Activated naive CD8-positive, alpha-beta T cell (primary cell): ENCODE measurements around the gene P4HA1.
"Not testable (repeated sequence)": the region's sequence is repeated elsewhere in the genome, so short reads cannot be mapped to it uniquely, and the experiment has no call there.

Experiments
- H3K27ac Mint-ChIP-seq: one replicate; pipeline ENCODE4 v1.8.0; 2021; ENCODE audit warnings: mixed read lengths
- H3K27me3 Mint-ChIP-seq: one replicate; pipeline ENCODE4 v1.8.0; 2021; ENCODE audit warnings: mixed read lengths
- H3K36me3 Mint-ChIP-seq: one replicate; pipeline ENCODE4 v1.8.0; 2021; ENCODE audit warnings: mixed read lengths
- H3K4me1 Mint-ChIP-seq: one replicate; pipeline ENCODE4 v1.8.0; 2021; ENCODE audit warnings: low read depth, mixed read lengths
- H3K4me3 Mint-ChIP-seq: one replicate; pipeline ENCODE4 v1.8.0; 2021; ENCODE audit warnings: mild to moderate bottlenecking, mixed read lengths
- H3K9me3 Mint-ChIP-seq: one replicate; pipeline ENCODE4 v1.8.0; 2021; ENCODE audit warnings: low read depth, mixed read lengths

The P4HA1 gene

GRCh38 chr10:72989771-72990170 lies 106.9 kb downstream of the P4HA1 start:
- H3K4me1 Mint-ChIP-seq, H3K27ac Mint-ChIP-seq, H3K9me3 Mint-ChIP-seq, H3K27me3 Mint-ChIP-seq, H3K4me3 Mint-ChIP-seq: not testable (repeated sequence)
- H3K36me3 Mint-ChIP-seq = peaks cover 20% of the 10 kb centered on the region

- not testable (repeated sequence) for H3K4me1 Mint-ChIP-seq, H3K27ac Mint-ChIP-seq
Measured at GRCh38 chr10:72984618-72985017, 112.0 kb downstream of the P4HA1 start.

GRCh38 chr10:72981882-72982529 lies 114.7 kb downstream of the P4HA1 start:
- peaks cover 23% of the 10 kb centered on the region for H3K36me3 Mint-ChIP-seq
- no peaks in the 10 kb centered on the region for H3K4me1 Mint-ChIP-seq
- peaks cover 11% of the 10 kb centered on the region for H3K27me3 Mint-ChIP-seq
- H3K4me3 Mint-ChIP-seq = no peak overlapping the region
- no peak overlapping the region for H3K27ac Mint-ChIP-seq
- H3K9me3 Mint-ChIP-seq = peaks cover 37% of the 10 kb centered on the region

More at GRCh38 chr10:72984618-72985017, 112.0 kb downstream of the P4HA1 start:
- peaks cover 14% of the 10 kb centered on the region for H3K9me3 Mint-ChIP-seq
- H3K4me3 Mint-ChIP-seq, H3K27me3 Mint-ChIP-seq: not testable (repeated sequence)
- H3K36me3 Mint-ChIP-seq = peaks cover 13% of the 10 kb centered on the region

- H3K4me3 Mint-ChIP-seq = no peak overlapping the region
- no peak overlapping the region for H3K27ac Mint-ChIP-seq
- peaks cover 39% of the 10 kb centered on the region for H3K9me3 Mint-ChIP-seq
- H3K36me3 Mint-ChIP-seq = peaks cover 26% of the 10 kb centered on the region
- H3K4me1 Mint-ChIP-seq = no peaks in the 10 kb centered on the region
- H3K27me3 Mint-ChIP-seq = peaks cover 13% of the 10 kb centered on the region
Measured at GRCh38 chr10:72981028-72981881, 115.4 kb downstream of the P4HA1 start.

- peaks cover 29% of the 10 kb centered on the region for H3K36me3 Mint-ChIP-seq
- no peak overlapping the region for H3K4me3 Mint-ChIP-seq
- H3K9me3 Mint-ChIP-seq = peaks cover 46% of the 10 kb centered on the region
- no peak overlapping the region for H3K27ac Mint-ChIP-seq
- peaks cover 17% of the 10 kb centered on the region for H3K27me3 Mint-ChIP-seq
- no peaks in the 10 kb centered on the region for H3K4me1 Mint-ChIP-seq
Measured at GRCh38 chr10:72980348-72980747, 116.3 kb downstream of the P4HA1 start.

- Mint-ChIP-seq H3K4me1 (no peaks in the 10 kb centered on the region), H3K36me3 (peaks cover 30% of the 10 kb centered on the region), H3K27me3 (peaks cover 21% of the 10 kb centered on the region), H3K4me3 (no peak overlapping the region), H3K27ac (no peak overlapping the region), H3K9me3 (peaks cover 47% of the 10 kb centered on the region)
Measured at GRCh38 chr10:72979709-72980108, 117.0 kb downstream of the P4HA1 start.

- H3K9me3 Mint-ChIP-seq = peaks cover 41% of the 10 kb centered on the region
- no peaks in the 10 kb centered on the region for H3K4me1 Mint-ChIP-seq
- H3K27ac Mint-ChIP-seq = no peak overlapping the region
- H3K27me3 Mint-ChIP-seq = peaks cover 23% of the 10 kb centered on the region
- H3K4me3 Mint-ChIP-seq = no peak overlapping the region
- peaks cover 30% of the 10 kb centered on the region for H3K36me3 Mint-ChIP-seq
Measured at GRCh38 chr10:72976886-72977285, 119.8 kb downstream of the P4HA1 start.
